ENCODE measurements around the gene RAB44. TPM values are rescaled to one million over a fixed set of nuclear protein-coding genes. Genes with fewer than 3 reads are reported as not detected.

The RAB44 gene
- total RNA-seq, 4 donors from 2014 or later: 0.14 to 1.1 (median 0.46) TPM

- intact Hi-C loops (cut with DNase I; ENCODE audit: low total_unique reads) (no loop called here), in situ Hi-C loops (cut with MboI; ENCODE audit: low pct_ligation_motif_present in 1 of 4, low pct_unique_long_range_greater_than_20kb in 1 of 4, low sequenced_read_pairs in 3 of 4) (no loop called here)
- Histone ChIP-seq H3K4me1 (no peaks in the 10 kb centered on the region), H3K27ac (no peak overlapping the region), H3K36me3 (no peaks in the 10 kb centered on the region), H3K9me3 (no peaks in the 10 kb centered on the region), H3K4me3 (no peak overlapping the region), H3K27me3 (no peaks in the 10 kb centered on the region)
- 46% methylated on average over 7 of the region's 7 CpGs; no CpG with 5 or more reads in 1 of the 2 donors for WGBS, 2 donors (ENCODE audit: low coverage in 1 of 2)
- no peak for DNase-seq
- TF ChIP-seq POLR2A (IDR thresholded peaks at IDR 0.05) (no peak), EP300 (IDR thresholded peaks at IDR 0.05; ENCODE audit: low read depth) (no peak)
These were observed 1.7 kb downstream of the RAB44 start for GRCh38 chr6:36699348-36699747.

DNA sequence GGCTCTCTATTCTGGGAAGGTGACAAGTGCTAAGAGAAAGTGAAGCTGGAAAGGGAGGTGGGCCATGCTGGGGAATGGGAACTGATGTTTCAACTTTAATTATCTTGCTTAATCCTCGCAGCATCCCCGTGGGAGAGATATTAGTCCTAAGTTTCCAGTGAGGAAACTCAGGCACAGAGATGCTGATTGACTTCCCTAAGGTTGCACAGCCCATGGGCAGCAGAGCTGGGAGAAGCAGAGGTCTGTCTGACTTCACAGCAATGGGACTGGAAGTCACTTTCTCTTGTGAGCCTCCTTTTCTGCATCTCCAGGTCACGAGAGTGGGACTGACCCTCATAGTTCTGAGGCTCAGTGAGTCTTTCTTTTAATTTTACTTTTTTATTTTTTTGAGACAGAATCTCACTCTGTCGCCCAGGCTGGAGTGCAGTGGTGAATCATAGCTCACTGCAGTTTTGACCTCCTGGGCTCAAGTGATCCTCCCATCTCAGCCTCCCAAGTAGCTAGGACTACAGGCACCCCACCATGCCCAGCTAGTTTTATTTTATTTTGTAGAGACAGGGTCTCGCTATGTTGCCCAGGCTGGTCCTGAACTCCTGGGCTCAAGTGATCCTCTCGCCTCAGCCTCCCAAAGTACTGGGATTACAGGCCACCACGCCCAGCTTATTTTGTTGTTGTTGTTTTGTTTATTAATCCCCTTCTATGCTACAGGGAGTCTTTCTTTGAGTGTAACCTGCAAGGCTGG lies 2.6 kb downstream of the RAB44 start:
- no peak for DNase-seq

DNA sequence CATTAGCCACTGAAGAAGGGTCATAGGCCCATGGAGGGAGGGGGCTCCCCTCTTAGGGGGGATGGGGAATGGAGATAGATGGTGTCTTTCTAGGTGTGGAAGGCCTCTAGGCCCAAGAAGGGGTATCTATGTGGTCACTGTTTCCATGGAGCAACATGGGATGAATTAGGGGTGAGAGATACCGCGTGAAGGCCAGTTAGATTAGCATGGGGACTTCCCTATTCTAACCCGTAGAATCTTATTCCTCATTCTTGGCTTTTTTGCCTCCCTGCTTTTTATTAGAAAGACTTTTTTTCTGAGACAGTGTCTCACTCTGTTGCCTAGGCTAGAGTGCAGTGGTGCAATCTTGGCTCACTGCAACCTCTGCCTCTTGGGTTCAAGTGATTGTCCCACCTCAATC lies 3.2 kb downstream of the RAB44 start:
- Histone ChIP-seq H3K4me1 (no peaks in the 10 kb centered on the region), H3K4me3 (no peak overlapping the region), H3K36me3 (no peaks in the 10 kb centered on the region), H3K27me3 (no peaks in the 10 kb centered on the region), H3K9me3 (no peaks in the 10 kb centered on the region), H3K27ac (no peak overlapping the region)
- intact Hi-C loops (cut with DNase I; ENCODE audit: low total_unique reads) (no loop called here), in situ Hi-C loops (cut with MboI; ENCODE audit: low pct_ligation_motif_present in 1 of 4, low pct_unique_long_range_greater_than_20kb in 1 of 4, low sequenced_read_pairs in 3 of 4) (loop anchor here in 1 of 4 donors (25.0 kb wide), 1 partner anchor 289 kb away; no protein-coding TSS in a partner anchor)
- no peak for DNase-seq
- WGBS, 2 donors (ENCODE audit: low coverage in 1 of 2): 74 to 79% methylated on average over 3 of the region's 3 CpGs
- TF ChIP-seq CTCF (IDR thresholded peaks at IDR 0.05) (no peak), EP300 (IDR thresholded peaks at IDR 0.05; ENCODE audit: low read depth) (no peak), POLR2AphosphoS5 (IDR thresholded peaks at IDR 0.05) (no peak), POLR2A (IDR thresholded peaks at IDR 0.05) (no peak)

More for the DNA sequence above, 2.6 kb downstream of the RAB44 start:
- Histone ChIP-seq H3K27ac (no peak overlapping the region), H3K36me3 (no peaks in the 10 kb centered on the region), H3K27me3 (no peaks in the 10 kb centered on the region), H3K9me3 (no peaks in the 10 kb centered on the region), H3K4me3 (no peak overlapping the region), H3K4me1 (no peaks in the 10 kb centered on the region)
- WGBS, 2 donors (ENCODE audit: low coverage in 1 of 2): 80 to 83% methylated on average over 3 to 7 of the region's 7 CpGs
- TF ChIP-seq EP300 (IDR thresholded peaks at IDR 0.05; ENCODE audit: low read depth) (no peak), CTCF (IDR thresholded peaks at IDR 0.05) (no peak), POLR2A (IDR thresholded peaks at IDR 0.05) (no peak), POLR2AphosphoS5 (IDR thresholded peaks at IDR 0.05) (no peak)
- in situ Hi-C loops (cut with MboI; ENCODE audit: low pct_ligation_motif_present in 1 of 4, low pct_unique_long_range_greater_than_20kb in 1 of 4, low sequenced_read_pairs in 3 of 4): loop anchor here in 1 of 4 donors (25.0 kb wide), 1 partner anchor 288 kb away; no protein-coding TSS in a partner anchor
- intact Hi-C loops (cut with DNase I; ENCODE audit: low total_unique reads): no loop called here

DNA sequence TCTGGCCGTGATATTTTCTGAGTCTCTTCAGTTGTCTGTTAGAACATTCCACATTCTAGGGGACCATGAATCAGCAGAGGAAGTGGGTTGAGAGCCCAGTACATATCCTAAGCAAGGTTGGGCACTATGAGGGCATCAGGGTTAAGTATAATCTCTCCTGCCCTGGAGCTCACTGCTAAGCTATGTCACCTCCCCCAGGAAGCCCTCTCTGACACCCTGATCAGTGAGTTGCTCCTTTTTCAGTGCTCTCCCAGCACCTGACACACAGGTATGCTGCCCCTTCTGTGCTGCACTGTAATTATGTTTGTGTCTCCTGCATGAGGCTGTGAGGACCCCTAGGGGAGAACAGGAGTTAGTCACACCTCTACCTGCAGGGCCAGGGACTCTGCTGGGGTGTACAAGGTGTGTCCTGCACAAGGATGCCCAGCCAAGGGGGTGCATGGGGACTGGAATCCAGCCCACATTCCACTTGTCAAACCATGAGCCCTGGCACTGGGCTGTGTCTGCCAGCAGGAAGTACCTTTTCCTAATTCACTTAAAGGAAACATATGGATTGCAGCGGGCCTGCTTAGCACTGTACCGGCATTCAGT lies 3.9 kb downstream of the RAB44 start:
- DNase-seq: no peak

More for the DNA sequence above, 3.9 kb downstream of the RAB44 start:
- Histone ChIP-seq H3K27ac (no peak overlapping the region), H3K9me3 (no peaks in the 10 kb centered on the region), H3K36me3 (no peaks in the 10 kb centered on the region), H3K27me3 (no peaks in the 10 kb centered on the region), H3K4me1 (no peaks in the 10 kb centered on the region), H3K4me3 (no peak overlapping the region)
- TF ChIP-seq CTCF (IDR thresholded peaks at IDR 0.05) (peak in 1 of 5 experiments; percentile 4), EP300 (IDR thresholded peaks at IDR 0.05; ENCODE audit: low read depth) (no peak)
- WGBS, 2 donors (ENCODE audit: low coverage in 1 of 2): 93% methylated on average over 3 of the region's 3 CpGs; no CpG with 5 or more reads in 1 of the 2 donors
- intact Hi-C loops (cut with DNase I; ENCODE audit: low total_unique reads): no loop called here
- in situ Hi-C loops (cut with MboI; ENCODE audit: low pct_ligation_motif_present in 1 of 4, low pct_unique_long_range_greater_than_20kb in 1 of 4, low sequenced_read_pairs in 3 of 4): loop anchor here in 1 of 4 donors (25.0 kb wide), 1 partner anchor 289 kb away; no protein-coding TSS in a partner anchor
